Keratinocyte (primary cell): ENCODE results near the gene IRAK3. TPM values are rescaled to one million over a fixed set of nuclear protein-coding genes. Genes with fewer than 3 reads are reported as not detected.

Experiments
- DNase-seq: peaks from one replicate; pipeline ENCODE4 v3.0.0-alpha.2; 2011; ENCODE audit warnings: low read depth, missing footprints, low spot score
- FAIRE-seq: peaks from 2 replicates; lab custom pipeline; 2011; peaks lifted over from hg19 to GRCh38; lab: Jason Lieb, UNC
- H2AFZ ChIP-seq: 2 replicates; pipeline ENCODE4 v1.6.0; 2012; ENCODE audit warnings: low read length, control low read depth, inconsistent platforms; ENCODE audit not compliant: control insufficient read depth
- H3K27ac ChIP-seq: 2 replicates; pipeline ENCODE4 v1.5.1; 2011; ENCODE audit warnings: low read length; ENCODE audit not compliant: control insufficient read depth, insufficient read depth
- H3K27me3 ChIP-seq: 3 replicates; pipeline ENCODE4 v1.6.0; 2011; ENCODE audit warnings: low read length; ENCODE audit not compliant: control insufficient read depth, insufficient read depth; ENCODE audit errors: extremely low read depth
- H3K36me3 ChIP-seq, 2 experiments: 2 replicates in 1 of 2; 3 replicates in 1 of 2; pipeline ENCODE4 v1.5.1; 2011; ENCODE audit warnings: low read length in 2 of 2, mild to moderate bottlenecking in 1 of 2; ENCODE audit not compliant: control insufficient read depth in 2 of 2, insufficient read depth in 2 of 2; ENCODE audit errors: extremely low read depth in 1 of 2
- H3K4me1 ChIP-seq: 3 replicates; pipeline ENCODE4 v1.5.1; 2011; ENCODE audit warnings: low read length; ENCODE audit not compliant: control insufficient read depth, insufficient read depth; ENCODE audit errors: extremely low read depth
- H3K4me2 ChIP-seq: 3 replicates; pipeline ENCODE4 v1.6.0; 2011; ENCODE audit warnings: low read depth, low read length; ENCODE audit not compliant: control insufficient read depth, insufficient read depth; ENCODE audit errors: extremely low read depth
- H3K4me3 ChIP-seq, 3 experiments: fragments of 200-600 bp in 1 of 3; sonication (generic) in 1 of 3; 2 replicates in 2 of 3; 3 replicates in 1 of 3; pipeline ENCODE4 v1.5.1; 2011 to 2016; ENCODE audit warnings: low read length in 3 of 3, mild to moderate bottlenecking in 3 of 3, control low read depth in 2 of 3, inconsistent platforms in 1 of 3, low read depth in 1 of 3, mixed read lengths in 1 of 3, mixed run types in 1 of 3, moderate library complexity in 1 of 3; ENCODE audit not compliant: control insufficient read depth in 2 of 3, insufficient read depth in 2 of 3; ENCODE audit errors: extremely low read depth in 1 of 3
- H3K79me2 ChIP-seq: 2 replicates; pipeline ENCODE4 v1.6.0; 2012; ENCODE audit warnings: low read length; ENCODE audit not compliant: control insufficient read depth, insufficient read depth
- H3K9ac ChIP-seq: 3 replicates; pipeline ENCODE4 v1.6.0; 2011; ENCODE audit warnings: low read length; ENCODE audit not compliant: control insufficient read depth, insufficient read depth; ENCODE audit errors: extremely low read depth
- H3K9me1 ChIP-seq: 3 replicates; pipeline ENCODE4 v1.6.0; 2011; ENCODE audit warnings: low read length; ENCODE audit not compliant: control insufficient read depth, insufficient read depth; ENCODE audit errors: extremely low read depth
- H3K9me3 ChIP-seq: 2 replicates; pipeline ENCODE4 v1.5.1; 2012; ENCODE audit warnings: low read depth, low read length; ENCODE audit not compliant: control insufficient read depth
- H4K20me1 ChIP-seq: 3 replicates; pipeline ENCODE4 v1.6.0; 2011; ENCODE audit warnings: low read length; ENCODE audit not compliant: control insufficient read depth, insufficient read depth; ENCODE audit errors: extremely low read depth
- CTCF ChIP-seq, 3 experiments: IDR thresholded peaks in 1 of 3; conservative IDR thresholded peaks in 1 of 3; optimal IDR thresholded peaks in 1 of 3; 2 replicates in 2 of 3; 3 replicates in 1 of 3; pipeline versions ENCODE3 to v1.5.1; 2011; ENCODE audit warnings: low read length in 3 of 3, mild to moderate bottlenecking in 3 of 3, moderate library complexity in 2 of 3, control low read depth in 1 of 3, inconsistent platforms in 1 of 3; ENCODE audit not compliant: insufficient read depth in 2 of 3; ENCODE audit errors: extremely low read depth in 1 of 3
- EZH2 ChIP-seq: IDR thresholded peaks from one replicate; pipeline ENCODE4 v1.6.1; 2012; ENCODE audit warnings: inconsistent platforms, mild to moderate bottlenecking, low read length, moderate library complexity
- dilution Hi-C: fragments of 300-500 bp; cut with MboI; formaldehyde crosslinking; loops from one replicate; pipeline ENCODE4 v1.7.0; 2020; ENCODE audit warnings: low sequenced_read_pairs; ENCODE audit not compliant: extremely low pct_ligation_motif_present
- polyA plus RNA-seq, 5 experiments: library from polyadenylated mRNA; depleted of rRNA in 3 of 5; stranded (reverse) in 3 of 5; stranded (forward) in 1 of 5; unstranded in 1 of 5; fragments of >200 nt; gene quantifications; 1 replicate in 1 of 5; 2 replicates in 3 of 5; 3 replicates in 1 of 5; pipeline versions ENCODE4 v1.2.1 to v1.2.3, GENCODE V29; 2011 to 2012; ENCODE audit warnings: missing spikeins in 2 of 5, low read depth in 1 of 5, low replicate concordance in 1 of 5

The IRAK3 gene
- polyA plus RNA-seq, 1 donor (not counting 4 experiments of a cell fraction or from before 2014, with no cell fraction given) = 0.07 TPM

DNA sequence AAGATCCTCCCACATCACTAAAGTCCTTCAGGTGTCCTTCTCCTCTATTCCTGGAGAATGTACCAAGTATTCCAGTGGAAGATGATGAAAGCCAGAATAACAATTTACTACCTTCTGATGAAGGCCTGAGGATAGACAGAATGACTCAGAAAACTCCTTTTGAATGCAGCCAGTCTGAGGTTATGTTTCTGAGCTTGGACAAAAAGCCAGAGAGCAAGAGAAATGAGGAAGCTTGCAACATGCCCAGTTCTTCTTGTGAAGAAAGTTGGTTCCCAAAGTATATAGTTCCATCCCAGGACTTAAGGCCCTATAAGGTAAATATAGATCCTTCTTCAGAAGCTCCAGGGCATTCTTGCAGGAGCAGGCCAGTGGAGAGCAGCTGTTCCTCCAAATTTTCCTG is 58.7 kb downstream of the IRAK3 start:
- Histone ChIP-seq H3K4me1 (no peaks in the 10 kb centered on the region), H3K79me2 (no peaks in the 10 kb centered on the region), H3K9me1 (no peaks in the 10 kb centered on the region), H3K4me2 (no peak overlapping the region), H2AFZ (no peak overlapping the region), H3K9me3 (no peaks in the 10 kb centered on the region), H4K20me1 (no peaks in the 10 kb centered on the region), H3K9ac (no peak overlapping the region), H3K36me3 (no peaks in the 10 kb centered on the region), H3K4me3 (no peak overlapping the region), H3K27me3 (peaks cover 5% of the 10 kb centered on the region), H3K27ac (no peak overlapping the region)
- dilution Hi-C loops = no loop called here
- DNase-seq (no peak), FAIRE-seq (no peak)
- no peak for TF ChIP-seq CTCF (optimal IDR thresholded peaks at IDR 0.05 in 1 of 3, IDR thresholded peaks at IDR 0.05 in 1 of 3, conservative IDR thresholded peaks at IDR 0.05 in 1 of 3; ENCODE audit: extremely low read depth in 1 of 3, insufficient read depth in 2 of 3, low read length in 3 of 3)
- TF ChIP-seq EZH2 = no peak

- no peak overlapping the region for H3K9ac ChIP-seq
- no peaks in the 10 kb centered on the region for H3K9me1 ChIP-seq
- peaks cover 9% of the 10 kb centered on the region for H3K27me3 ChIP-seq
- dilution Hi-C loops = loop anchor here (25.0 kb wide), 1 partner anchor 161 kb away; no protein-coding TSS in a partner anchor
- FAIRE-seq (no peak), DNase-seq (no peak)
- H3K4me3 ChIP-seq = no peak overlapping the region
- H2AFZ ChIP-seq = no peak overlapping the region
- H3K4me1 ChIP-seq = no peaks in the 10 kb centered on the region
- TF ChIP-seq CTCF (optimal IDR thresholded peaks at IDR 0.05 in 1 of 3, IDR thresholded peaks at IDR 0.05 in 1 of 3, conservative IDR thresholded peaks at IDR 0.05 in 1 of 3; ENCODE audit: extremely low read depth in 1 of 3, insufficient read depth in 2 of 3, low read length in 3 of 3) (no peak), EZH2 (no peak)
- H3K9me3 ChIP-seq = no peaks in the 10 kb centered on the region
- no peaks in the 10 kb centered on the region for H4K20me1 ChIP-seq
- H3K27ac ChIP-seq = no peak overlapping the region
- no peak overlapping the region for H3K4me2 ChIP-seq
- H3K79me2 ChIP-seq = no peaks in the 10 kb centered on the region
- no peaks in the 10 kb centered on the region for H3K36me3 ChIP-seq
Observed at GRCh38 chr12:66251049-66251448, 62.0 kb downstream of the IRAK3 start.
